Measurements from ENCODE around the gene PIGS.
"Not testable (repeated sequence)": the region's sequence is repeated elsewhere in the genome, so short reads cannot be mapped to it uniquely, and the experiment has no call there.

The PIGS gene

GRCh38 chr17:28612936-28613872 lies 41.9 kb upstream of the PIGS start:
- no peak for DNase-seq (ENCODE audit: low read depth)
- H3K4me3 ChIP-seq (ENCODE audit: low read depth, low read length), result no peak overlapping the region
- TF ChIP-seq CTCF (IDR thresholded peaks at IDR 0.05; ENCODE audit: control insufficient read depth, extremely low read depth, insufficient read depth), result peak; percentile 58

- TF ChIP-seq CTCF (IDR thresholded peaks at IDR 0.05; ENCODE audit: control insufficient read depth, extremely low read depth, insufficient read depth), result no peak
- no peak overlapping the region for H3K4me3 ChIP-seq (ENCODE audit: low read depth, low read length)
- DNase-seq (ENCODE audit: low read depth), result no peak
Measured at GRCh38 chr17:28612531-28612930, 41.2 kb upstream of the PIGS start.

GRCh38 chr17:28610376-28610775 lies 39.1 kb upstream of the PIGS start:
- H3K4me3 ChIP-seq (ENCODE audit: low read depth, low read length), result no peak overlapping the region
- TF ChIP-seq CTCF (IDR thresholded peaks at IDR 0.05; ENCODE audit: control insufficient read depth, extremely low read depth, insufficient read depth), result no peak
- DNase-seq (ENCODE audit: low read depth), result no peak

GRCh38 chr17:28604031-28604430 lies 32.7 kb upstream of the PIGS start:
- H3K4me3 ChIP-seq (ENCODE audit: low read depth, low read length), result not testable (repeated sequence)

GRCh38 chr17:28599311-28600184 lies 28.2 kb upstream of the PIGS start:
- DNase-seq (ENCODE audit: low read depth), result peak; percentile 51
- H3K4me3 ChIP-seq (ENCODE audit: low read depth, low read length), result peak overlapping the region; percentile 94

More at GRCh38 chr17:28604031-28604430, 32.7 kb upstream of the PIGS start:
- DNase-seq (ENCODE audit: low read depth), result not testable (repeated sequence)

GRCh38 chr17:28598799-28599310 lies 27.5 kb upstream of the PIGS start, which contains the start of gene SPAG5:
Gene SPAG5, minus strand, starts transcription at chr17:28599025. Its CDS starts 79 bp downstream, at chr17:28598946.
- peak; percentile 71 for DNase-seq (ENCODE audit: low read depth)
- peak within 1 kb of the TSS; percentile 94 for H3K4me3 ChIP-seq (ENCODE audit: low read depth, low read length)
- no peak for TF ChIP-seq CTCF (IDR thresholded peaks at IDR 0.05; ENCODE audit: control insufficient read depth, extremely low read depth, insufficient read depth)

More at GRCh38 chr17:28599311-28600184, 28.2 kb upstream of the PIGS start:
- TF ChIP-seq CTCF (IDR thresholded peaks at IDR 0.05; ENCODE audit: control insufficient read depth, extremely low read depth, insufficient read depth), result no peak

GRCh38 chr17:28598389-28598788 lies 27.1 kb upstream of the PIGS start:
- DNase-seq (ENCODE audit: low read depth), result no peak
- no peak for TF ChIP-seq CTCF (IDR thresholded peaks at IDR 0.05; ENCODE audit: control insufficient read depth, extremely low read depth, insufficient read depth)
- H3K4me3 ChIP-seq (ENCODE audit: low read depth, low read length), result peak overlapping the region; percentile 94
